Kidney epithelial cell (primary cell): Measurements from ENCODE around the gene PITRM1. TPM values are rescaled to one million over a fixed set of nuclear protein-coding genes. Genes with fewer than 3 reads are reported as not detected.
"Not testable (repeated sequence)": the region's sequence is repeated elsewhere in the genome, so short reads cannot be mapped to it uniquely, and the experiment has no call there.

Experiments
- DNase-seq: peaks from one replicate; pipeline ENCODE4 v3.0.0-alpha.2; 2010; ENCODE audit warnings: low read depth
- H3K27me3 ChIP-seq: 2 replicates; pipeline ENCODE4 v1.6.0; 2011; ENCODE audit warnings: low read length; ENCODE audit not compliant: control insufficient read depth, insufficient read depth
- H3K36me3 ChIP-seq: 2 replicates; pipeline ENCODE4 v1.5.1; 2011; ENCODE audit warnings: low read length; ENCODE audit not compliant: control insufficient read depth, insufficient read depth
- H3K4me3 ChIP-seq: 2 replicates; pipeline ENCODE4 v1.5.1; 2011; ENCODE audit warnings: low read depth, mild to moderate bottlenecking, control low read depth, low read length
- total RNA-seq: library from RNA; depleted of rRNA; stranded (reverse); fragments of >200 nt; gene quantifications from 2 replicates; pipeline ENCODE4 v1.2.3, GENCODE V29; 2015
- TF ChIP-seq, protein P1 (sequence below): IDR thresholded peaks from 2 replicates; pipeline ENCODE4 v1.5.1; 2011; ENCODE audit warnings: mild to moderate bottlenecking, moderate library complexity, low read length, control low read depth, inconsistent platforms; ENCODE audit not compliant: insufficient read depth, poor library complexity, severe bottlenecking

PITRM1 gene
- total RNA-seq, 1 donor from 2014 or later = 74.1 TPM

DNA sequence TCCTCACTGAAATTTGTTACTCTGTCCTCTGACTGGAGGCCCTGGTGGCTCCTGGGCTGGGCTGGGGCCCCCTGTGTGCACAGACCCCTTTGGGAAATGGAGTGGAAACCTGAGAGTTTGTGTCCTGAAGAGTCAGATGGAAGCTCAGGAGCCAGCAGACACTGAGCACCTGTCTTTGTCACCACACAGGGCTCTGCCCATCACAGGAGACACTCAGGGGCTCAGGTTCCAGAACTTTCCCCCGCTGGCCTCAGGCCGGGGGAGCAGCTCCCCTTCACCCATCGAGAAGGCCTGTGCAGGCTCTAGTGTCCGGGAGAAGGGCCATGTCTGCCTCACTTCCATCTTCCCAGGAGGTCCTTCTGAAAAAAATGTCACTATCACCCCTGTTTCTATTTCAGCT is 22.3 kb upstream of the PITRM1 start:
- Histone ChIP-seq H3K4me3 (no peak overlapping the region), H3K36me3 (no peaks in the 10 kb centered on the region), H3K27me3 (no peaks in the 10 kb centered on the region)
- TF ChIP-seq, protein P1, sequence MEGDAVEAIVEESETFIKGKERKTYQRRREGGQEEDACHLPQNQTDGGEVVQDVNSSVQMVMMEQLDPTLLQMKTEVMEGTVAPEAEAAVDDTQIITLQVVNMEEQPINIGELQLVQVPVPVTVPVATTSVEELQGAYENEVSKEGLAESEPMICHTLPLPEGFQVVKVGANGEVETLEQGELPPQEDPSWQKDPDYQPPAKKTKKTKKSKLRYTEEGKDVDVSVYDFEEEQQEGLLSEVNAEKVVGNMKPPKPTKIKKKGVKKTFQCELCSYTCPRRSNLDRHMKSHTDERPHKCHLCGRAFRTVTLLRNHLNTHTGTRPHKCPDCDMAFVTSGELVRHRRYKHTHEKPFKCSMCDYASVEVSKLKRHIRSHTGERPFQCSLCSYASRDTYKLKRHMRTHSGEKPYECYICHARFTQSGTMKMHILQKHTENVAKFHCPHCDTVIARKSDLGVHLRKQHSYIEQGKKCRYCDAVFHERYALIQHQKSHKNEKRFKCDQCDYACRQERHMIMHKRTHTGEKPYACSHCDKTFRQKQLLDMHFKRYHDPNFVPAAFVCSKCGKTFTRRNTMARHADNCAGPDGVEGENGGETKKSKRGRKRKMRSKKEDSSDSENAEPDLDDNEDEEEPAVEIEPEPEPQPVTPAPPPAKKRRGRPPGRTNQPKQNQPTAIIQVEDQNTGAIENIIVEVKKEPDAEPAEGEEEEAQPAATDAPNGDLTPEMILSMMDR = no peak
- DNase-seq = no peak

DNA sequence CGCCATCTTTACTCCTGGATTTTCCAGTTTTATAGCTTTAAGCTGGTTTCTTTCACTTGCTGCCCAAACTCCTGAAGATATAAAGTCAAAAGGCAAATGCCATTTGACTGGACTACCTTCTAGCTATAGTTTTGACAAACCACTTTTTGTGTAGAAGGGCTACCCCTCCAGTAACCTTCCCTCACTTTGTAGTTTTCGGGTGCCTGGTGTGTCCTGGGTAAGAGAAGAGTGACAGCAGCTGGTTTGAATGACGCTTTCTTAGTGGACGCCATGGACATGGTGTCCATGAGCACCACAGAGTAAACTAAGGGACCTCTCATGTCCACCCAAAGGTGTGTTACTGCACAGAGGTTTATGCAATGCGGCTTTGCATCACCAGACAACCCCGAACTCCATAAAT is 21.2 kb upstream of the PITRM1 start:
- no peak overlapping the region for H3K4me3 ChIP-seq
- DNase-seq = no peak
- TF ChIP-seq, protein P1 = no peak
- no peaks in the 10 kb centered on the region for H3K36me3 ChIP-seq
- no peaks in the 10 kb centered on the region for H3K27me3 ChIP-seq

DNA sequence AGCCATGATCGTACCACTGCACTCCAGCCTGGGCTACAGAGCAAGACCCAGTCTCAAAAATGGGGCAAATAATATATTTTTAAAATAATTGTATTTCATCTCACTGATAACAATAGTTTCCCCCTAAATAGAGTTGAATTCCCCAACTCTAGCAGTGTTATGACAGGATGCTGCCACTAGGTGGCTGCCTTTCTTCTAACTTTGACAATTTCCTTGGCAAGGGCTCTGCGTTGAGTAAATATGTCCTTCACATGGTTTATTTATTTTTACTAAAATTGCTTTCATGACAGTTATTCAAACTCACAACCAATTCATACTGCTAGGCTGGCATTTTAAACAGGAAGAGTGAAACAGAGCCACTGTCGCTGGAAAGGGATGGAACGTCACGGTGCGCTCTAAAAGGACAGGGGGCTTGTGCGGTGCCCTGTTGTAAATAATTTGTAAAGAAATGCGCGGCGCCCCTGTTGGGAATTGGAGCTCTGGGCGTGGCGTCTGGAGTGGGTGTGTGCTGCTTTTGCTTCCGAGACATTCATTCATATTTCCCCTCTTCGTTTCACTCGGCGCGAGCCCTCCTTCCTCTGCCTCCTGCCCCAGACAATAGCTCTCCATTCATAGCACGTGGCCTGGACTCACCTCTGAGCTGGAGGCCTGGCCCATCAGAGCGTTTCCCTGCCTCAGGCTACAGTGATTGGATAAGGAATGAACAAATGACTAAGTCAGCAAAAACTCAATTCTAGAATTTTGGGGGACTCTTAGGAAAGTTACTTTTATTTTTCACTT is 20.5 kb upstream of the PITRM1 start:
- DNase-seq = no peak
- H3K36me3 ChIP-seq = no peaks in the 10 kb centered on the region
- H3K27me3 ChIP-seq = no peaks in the 10 kb centered on the region
- TF ChIP-seq, protein P1 = peak; percentile 86
- no peak overlapping the region for H3K4me3 ChIP-seq

DNA sequence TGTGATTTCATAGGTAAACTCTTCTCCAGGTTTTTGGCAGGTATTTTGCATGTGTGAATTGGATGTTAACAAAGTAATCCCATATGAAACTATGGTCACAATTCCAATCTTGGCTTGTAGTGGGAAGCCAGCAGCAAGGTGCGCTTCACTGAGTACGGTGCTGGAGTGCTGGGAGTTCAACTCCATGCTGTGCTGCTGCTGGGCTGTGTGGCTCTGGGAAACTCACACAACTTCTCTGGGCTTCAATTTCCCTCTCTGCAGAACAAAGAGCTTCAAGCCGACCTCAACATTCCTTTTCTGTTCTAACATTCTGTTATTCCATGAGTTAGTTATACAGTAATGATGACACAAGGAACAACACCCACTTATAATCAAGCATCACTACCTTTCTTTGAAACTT is 18.2 kb upstream of the PITRM1 start:
- DNase-seq = no peak
- TF ChIP-seq, protein P1 = no peak
- Histone ChIP-seq H3K4me3 (no peak overlapping the region), H3K36me3 (no peaks in the 10 kb centered on the region), H3K27me3 (no peaks in the 10 kb centered on the region)

DNA sequence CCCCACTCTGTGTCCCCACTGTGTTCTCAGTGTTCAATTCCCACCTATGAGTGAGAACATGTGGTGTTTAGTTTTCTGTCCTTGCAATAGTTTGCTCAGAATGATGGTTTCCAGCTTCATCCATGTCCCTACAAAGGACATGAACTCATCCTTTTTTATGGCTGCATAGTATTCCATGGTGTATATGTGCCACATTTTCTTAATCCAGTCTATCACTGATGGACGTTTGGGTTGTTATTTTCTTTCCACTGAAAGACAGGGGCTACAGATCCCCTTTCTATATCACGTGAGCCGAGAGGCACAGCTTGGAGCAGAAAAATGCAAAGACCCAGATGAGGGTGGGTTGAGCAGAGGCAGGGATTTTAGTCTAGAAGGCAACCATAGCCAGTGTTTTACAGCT is 14.6 kb upstream of the PITRM1 start:
- H3K36me3 ChIP-seq, DNase-seq, H3K4me3 ChIP-seq, H3K27me3 ChIP-seq: not testable (repeated sequence)

DNA sequence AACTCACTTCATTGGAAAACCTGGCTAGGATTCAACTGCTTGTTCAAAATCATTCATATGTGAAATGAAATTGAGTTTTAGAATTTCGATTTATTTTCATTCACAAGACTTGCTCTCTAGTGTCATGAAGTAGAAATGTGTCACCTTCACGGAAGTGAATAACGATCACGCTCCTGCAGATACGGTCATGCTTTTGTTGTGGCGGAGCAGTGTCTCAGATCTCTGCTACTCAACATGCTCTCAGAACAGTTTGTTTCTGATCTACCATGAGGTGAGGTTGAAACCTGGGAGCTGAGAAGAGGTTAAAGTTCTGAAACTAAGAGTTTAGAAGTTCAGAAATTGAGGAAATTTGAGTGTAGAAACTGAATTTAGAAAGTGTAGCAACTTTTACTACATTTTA is 13.8 kb upstream of the PITRM1 start:
- Histone ChIP-seq H3K36me3 (no peaks in the 10 kb centered on the region), H3K4me3 (no peak overlapping the region), H3K27me3 (no peaks in the 10 kb centered on the region)
- no peak for DNase-seq
- TF ChIP-seq, protein P1 = no peak
